GM19452 (cell line): ENCODE measurements around the gene C19orf12.
A peak's percentile ranks its signal among the peaks of the same experiment; 100 is the strongest.
"Not testable (repeated sequence)": the region's sequence is repeated elsewhere in the genome, so short reads cannot be mapped to it uniquely, and the experiment has no call there.

Source experiments
- ATAC-seq: cut with Tn5 transposase; IDR thresholded peaks from one replicate; pipeline ENCODE4 v1.9.1; 2021; ENCODE audit not compliant: unreplicated experiment

C19orf12 gene

DNA sequence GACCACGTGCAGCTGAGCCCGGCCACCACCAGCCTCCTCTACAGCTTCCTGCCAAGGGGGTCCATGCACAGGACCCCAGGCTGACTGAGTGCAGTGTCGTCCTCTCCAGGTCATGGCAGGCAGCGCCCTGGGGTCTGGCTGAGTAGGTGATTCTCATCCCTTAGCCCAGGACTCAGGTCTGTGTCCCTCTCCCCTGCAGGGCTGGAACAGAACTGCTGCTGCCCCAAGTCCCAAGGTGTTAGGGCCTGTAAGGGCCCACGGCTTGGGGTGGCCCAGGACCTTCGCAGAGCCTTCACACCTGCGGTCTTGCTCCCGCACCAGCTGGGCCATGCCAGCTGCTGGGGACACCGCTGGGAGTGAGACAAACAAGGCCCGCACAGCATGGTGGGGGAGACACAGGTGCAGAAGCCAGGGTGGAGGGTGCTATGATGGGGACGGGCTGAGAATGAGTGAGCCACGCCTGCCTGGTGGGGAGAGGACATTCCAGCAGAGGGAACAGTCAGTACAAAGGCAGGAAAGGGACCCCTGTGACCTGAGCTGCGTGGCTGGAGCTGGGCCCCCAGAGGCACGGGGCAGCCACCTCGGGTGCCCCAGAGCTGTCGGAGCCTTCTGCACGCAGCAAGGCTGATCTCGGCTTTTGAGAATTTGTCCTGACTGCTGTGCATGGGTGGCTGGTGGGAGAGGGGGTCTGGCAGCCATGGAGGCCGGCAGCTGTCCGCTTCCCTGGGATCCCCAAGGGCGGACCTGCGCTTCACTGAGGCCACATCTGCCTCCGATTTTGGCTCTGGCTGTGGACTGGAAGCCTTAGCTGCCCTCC lies 37.9 kb downstream of the C19orf12 start:
- no peak for ATAC-seq

DNA sequence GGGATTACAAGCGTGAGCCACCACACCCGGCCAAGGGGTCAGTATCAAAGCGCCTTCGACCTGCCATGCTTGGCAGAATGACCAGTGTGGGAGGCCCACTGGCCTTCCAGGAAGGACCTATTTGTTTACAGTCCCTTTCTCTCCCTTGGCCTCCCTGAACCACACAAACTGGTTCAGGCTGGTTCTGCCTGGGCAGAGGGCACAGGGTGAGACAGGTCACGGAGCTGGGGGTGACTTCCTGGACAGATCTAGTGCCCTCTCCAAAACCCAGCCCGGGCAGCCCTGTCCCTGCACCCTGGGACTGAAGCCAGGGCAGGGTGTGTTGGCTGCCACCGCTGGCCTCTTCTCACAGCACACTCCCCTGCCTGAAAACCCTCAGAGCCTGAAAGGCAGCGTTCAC lies 38.5 kb downstream of the C19orf12 start:
- no peak for ATAC-seq

DNA sequence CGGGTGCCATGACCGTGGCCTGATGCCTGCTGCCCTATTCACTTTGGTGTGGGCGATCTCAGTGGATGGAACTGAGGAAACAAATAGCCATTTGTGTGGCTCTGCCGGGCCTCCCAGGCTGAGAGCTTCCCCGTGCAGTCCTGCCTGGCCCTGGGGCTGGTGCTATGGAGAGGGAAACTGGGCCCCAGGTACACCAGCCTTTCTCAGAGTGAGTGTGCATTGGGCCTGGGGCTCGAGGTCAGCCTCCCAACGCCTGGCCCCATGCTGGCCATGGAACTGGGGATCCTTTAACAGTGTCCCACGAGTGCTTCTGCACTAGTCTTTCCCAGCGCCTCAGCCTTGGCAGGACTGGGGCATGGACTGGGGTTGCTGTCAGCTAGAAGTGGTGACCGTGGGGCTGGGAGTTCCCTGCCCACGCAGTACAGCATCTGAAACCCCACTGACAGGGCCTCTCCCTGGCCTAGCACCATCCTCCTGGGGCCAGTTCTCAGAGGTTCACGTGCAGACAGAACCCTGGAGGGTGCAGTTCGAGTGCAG lies 39.3 kb downstream of the C19orf12 start:
- ATAC-seq = no peak

DNA sequence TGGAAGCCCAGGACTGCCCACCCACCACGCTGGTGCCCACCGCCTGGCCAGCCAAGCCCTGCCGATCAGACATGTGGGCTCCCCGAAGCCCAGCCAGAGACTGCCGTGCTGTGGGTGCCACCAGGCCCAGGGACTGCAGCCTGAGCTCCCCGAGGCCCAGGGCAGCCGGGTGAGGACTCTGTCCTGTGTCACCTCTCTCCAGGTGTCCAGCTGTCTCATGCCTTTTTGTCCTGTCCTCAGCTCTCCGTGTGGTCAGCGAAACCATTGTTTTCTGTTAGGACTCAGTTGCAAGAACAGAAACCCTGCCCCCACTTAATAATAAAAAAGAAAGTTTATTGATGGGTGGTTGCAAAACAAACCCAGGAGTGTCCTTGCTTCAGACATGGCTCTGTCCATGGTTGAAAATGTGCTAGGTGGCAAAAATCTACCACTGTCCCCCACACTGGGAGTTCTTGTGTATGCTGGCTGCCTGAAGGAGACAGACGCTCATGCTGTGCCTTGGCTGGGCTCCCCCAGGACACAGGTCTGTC lies 39.9 kb downstream of the C19orf12 start:
- ATAC-seq = no peak

DNA sequence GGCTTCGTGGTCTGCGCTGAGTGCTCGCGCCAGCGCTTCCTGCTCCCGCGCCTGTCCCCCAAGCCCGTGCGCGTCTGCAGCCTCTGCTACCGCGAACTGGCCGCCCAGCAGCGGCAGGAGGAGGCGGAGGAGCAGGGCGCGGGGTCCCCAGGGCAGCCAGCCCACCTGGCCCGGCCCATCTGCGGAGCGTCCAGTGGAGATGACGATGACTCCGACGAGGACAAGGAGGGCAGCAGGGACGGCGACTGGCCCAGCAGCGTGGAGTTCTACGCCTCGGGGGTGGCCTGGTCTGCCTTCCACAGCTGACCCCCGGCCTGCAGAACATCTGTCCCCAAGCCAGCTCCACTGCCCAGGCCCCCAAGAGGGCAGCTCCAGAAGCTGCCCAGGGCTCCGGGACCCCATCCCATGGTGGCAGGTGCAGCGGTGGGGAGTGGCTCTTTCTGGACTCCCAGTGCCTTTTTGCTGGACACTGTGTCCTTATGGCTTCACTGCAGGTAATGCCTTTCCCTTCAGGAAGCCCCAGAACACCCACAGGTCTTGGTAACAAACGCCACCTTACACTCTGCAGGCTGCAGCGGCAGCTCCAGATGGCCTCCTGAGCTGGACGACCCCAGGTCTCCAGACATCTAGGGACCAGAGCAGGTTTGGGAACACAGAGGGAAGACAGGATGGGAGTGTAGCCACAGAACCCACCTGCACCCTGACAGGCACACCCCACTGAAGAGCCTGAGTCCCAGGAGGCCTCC lies 40.5 kb downstream of the C19orf12 start:
- ATAC-seq = no peak

DNA sequence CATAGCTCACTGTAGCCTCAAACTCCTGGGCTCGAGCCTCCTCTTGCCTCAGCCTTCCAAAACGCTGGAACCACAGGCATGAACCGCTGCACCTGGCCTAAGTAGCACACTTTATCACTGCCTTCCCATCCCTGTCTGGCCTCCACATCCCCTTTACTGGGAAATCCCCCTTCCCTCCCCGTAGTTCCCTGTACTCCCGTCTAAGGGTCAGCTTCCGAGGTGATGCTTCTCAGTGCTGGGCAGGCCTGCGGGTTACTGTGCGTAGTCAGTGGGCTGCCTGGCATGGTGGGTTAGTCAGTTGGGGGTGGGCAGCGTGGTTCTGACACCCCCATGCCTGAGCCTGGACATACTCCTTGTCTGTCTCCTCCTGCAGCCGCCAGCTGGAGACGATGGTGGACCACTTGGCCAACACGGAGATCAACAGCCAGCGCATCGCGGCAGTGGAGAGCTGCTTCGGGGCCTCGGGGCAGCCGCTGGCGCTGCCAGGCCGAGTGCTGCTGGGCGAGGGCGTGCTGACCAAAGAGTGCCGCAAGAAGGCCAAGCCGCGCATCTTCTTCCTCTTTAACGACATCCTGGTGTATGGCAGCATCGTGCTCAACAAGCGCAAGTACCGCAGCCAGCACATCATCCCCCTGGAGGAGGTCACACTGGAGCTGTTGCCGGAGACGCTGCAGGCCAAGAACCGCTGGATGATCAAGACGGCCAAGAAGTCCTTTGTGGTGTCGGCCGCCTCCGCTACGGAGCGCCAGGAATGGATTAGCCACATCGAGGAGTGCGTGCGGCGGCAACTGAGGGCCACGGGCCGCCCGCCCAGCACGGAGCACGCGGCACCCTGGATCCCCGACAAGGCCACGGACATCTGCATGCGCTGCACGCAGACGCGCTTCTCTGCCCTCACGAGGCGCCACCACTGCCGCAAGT lies 41.4 kb downstream of the C19orf12 start:
- ATAC-seq = no peak

DNA sequence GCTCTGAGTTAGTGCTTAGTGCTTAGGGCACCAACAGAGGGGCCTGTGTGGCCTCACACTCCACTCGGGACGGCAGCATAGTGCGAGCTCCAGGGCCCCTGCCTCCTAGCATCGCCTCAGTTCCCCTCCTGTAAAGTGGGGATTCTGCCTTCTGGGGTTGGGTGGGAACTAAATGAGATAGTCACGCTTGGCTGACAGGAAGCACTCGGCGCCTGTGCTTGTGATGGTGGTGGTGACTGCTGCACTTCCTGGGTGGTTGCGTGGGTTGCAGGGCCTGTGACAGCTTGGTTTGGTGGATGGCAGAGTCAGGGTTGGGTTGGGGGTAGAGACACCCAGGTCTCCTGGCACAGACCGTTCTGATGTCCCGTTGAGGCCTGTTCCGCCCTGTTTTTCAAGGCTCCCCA lies 42.1 kb downstream of the C19orf12 start:
- peak; percentile 42 for ATAC-seq

DNA sequence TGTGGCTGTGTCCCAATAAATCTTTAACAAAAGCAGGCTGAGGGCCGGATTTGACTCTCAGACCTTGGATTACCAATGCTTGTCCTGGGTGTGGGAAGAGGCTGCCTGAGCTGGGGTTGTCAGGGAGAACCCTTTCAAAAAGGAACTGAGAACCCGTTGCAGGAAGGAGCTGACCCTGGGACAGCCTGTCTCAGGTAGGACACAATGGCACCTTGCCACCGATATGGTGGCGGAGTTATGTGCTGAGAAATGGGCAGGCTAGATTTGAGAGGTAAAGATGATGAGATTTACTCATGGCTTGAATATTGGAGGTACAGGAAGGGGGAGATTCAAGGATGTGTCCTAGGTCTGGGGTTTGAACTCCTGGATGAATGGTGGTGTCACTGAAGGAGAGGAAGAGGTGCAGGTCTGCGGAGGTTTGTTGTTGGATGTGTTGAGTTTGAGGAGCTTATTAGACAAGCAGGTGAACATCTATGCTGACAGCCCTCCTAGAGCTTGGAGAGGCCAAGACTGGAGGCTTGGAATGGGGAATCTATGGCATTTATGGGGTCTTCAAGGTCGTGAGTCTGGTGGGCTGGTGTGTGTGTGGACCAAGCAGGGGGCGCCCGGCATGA lies 42.6 kb downstream of the C19orf12 start:
- ATAC-seq = no peak

DNA sequence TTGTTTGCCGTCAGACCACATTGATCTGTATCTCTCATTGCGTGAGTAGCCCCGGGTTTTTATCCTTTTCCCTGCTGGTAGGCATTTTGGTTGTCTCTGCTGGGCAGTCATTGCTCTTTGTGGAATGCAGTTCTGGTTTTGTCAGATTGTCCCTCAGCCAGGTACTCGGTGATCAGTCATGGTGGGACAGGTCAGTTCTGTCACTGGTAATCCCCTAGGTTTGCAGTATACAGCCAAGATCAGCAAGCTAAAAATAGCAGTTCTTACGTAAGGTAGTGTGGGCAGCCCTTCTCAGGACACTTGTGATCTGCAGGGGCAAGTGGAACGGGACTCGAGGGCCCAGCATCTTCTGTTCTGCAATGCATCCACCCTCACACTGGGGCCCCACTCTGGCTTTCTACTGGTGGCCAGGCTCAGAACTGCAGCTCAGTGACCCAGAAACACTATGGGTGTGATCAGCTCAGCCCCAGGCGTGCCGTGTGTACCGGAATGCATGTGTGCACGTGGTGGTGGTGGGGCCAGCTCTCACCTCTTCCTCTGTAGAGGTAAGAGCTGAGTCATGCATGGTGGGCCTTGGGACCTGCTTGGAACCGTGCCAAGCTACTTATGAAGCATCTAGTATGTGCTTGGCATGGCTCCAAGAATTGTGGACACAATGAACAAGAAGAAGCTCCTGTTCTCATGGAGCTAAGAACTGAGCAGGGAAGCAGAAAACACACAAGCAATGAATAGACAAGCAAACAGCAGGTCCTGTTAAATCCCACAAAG lies 43.5 kb downstream of the C19orf12 start:
- peak; percentile 74 for ATAC-seq

DNA sequence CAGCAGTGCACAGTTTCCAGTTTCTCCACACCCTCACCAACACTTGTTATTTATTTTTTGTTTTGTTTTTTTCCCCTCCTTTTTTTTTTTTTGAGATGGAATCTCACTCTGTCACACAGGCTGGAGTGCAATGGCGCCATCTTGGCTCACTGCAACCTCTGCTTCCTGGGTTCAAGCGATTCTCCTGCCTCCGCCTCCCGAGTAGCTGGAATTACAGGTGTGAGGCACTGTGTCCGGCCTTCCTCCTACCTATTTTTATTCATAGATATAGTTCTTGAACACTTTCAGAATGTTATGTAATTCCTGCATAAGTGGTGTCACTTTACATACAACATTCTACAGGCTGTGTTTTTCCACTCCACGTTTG lies 44.1 kb downstream of the C19orf12 start:
- not testable (repeated sequence) for ATAC-seq

DNA sequence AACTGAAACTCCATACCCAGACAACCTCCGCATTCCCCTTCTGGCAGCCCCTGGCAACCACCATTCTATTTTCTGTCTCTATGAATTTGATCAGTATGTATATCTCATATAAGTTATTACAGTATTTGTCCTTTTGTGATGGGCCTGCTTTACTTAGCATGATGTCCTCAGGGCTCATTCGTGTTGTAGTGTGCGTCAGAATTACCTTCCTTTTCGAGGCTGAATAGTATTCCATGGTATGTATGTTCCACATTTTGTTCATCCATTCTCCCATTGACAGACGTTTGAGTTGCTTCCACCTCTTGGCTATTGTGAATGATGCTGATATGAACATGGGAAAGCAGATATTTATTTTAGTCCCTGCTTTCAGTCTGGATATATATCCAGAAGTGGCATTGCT lies 44.8 kb downstream of the C19orf12 start:
- ATAC-seq = no peak

DNA sequence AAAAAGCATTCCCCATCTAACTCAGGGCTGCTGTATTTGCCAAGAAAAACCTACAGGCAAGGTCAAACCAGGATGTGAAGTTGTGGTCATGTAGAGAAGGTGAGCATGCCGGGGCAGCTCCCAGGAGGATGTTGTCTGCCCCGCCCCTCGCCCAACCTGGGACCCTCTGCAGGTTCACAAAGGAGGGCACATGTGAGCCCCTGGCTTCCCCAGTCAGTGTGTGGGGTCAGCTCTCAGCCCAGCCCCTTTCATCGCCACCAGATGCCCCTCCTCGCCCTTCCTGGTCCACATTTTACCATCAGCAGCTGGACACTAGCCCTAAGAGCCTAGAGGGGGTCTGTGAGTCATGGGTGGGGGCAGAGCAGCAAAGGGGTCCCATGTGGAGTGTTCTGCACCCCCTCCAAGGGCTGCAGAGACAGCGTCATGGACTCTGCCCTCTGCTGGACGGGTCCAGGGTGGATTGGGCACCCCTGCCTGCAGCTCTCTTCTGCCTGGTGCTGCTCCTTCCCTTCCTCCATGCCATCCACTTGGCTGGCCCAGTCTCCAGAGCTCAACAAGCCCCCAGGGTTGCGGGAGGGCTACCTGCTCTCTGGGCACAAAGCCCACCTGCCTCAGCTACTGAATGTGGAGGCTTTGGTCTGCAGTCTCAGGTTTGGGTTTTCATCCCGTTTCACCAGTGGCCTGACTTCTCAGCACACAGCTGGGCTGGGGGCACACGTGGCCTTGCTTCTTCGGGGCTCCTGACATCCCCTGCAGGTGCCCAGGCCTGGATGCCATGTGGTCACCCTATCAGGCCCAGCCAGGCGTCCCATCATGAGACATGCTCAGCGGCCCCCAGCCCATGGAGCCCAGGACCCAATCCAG lies 46.1 kb downstream of the C19orf12 start:
- ATAC-seq = no peak

DNA sequence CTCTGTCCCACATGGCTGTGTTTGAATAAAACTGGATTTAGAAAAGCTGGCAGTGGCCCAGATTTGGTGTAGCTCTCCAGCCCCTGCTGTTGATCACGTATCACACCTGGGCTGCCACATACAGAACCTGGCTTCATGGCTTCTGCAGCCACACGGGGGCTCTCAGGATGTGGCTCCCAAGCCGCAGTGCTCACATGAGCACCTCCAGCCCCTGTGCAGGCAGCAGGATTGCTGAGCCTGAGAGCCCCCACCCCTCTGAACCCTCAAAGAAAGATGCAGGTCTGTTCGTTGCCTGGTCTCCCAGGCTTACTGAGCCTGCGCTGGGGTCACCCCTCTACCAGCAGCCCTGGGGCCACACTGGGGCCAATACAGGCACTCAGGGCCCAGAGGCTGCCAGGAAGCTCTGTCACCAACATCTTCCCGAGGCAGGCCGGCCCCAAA lies 47.1 kb downstream of the C19orf12 start:
- ATAC-seq = no peak

DNA sequence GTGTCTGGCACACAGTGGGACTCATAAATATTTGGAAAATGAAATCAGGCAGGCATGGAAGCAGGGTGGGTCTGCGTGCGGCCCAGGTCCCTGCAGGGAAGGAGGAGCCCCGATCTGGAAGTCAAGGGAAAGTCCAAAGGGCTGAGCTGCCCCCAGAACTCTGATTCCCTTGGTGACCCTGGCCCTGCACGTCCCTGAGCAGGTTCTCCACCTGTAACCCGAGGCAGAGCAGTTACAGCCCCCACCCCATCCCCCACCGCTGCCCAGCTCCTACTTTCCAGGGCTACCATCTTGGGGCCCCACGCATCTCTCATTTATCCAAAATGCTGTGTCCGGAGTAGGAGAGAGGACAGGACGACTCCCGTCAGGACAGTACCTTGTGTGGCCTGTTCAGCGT lies 47.7 kb downstream of the C19orf12 start:
- ATAC-seq = no peak

DNA sequence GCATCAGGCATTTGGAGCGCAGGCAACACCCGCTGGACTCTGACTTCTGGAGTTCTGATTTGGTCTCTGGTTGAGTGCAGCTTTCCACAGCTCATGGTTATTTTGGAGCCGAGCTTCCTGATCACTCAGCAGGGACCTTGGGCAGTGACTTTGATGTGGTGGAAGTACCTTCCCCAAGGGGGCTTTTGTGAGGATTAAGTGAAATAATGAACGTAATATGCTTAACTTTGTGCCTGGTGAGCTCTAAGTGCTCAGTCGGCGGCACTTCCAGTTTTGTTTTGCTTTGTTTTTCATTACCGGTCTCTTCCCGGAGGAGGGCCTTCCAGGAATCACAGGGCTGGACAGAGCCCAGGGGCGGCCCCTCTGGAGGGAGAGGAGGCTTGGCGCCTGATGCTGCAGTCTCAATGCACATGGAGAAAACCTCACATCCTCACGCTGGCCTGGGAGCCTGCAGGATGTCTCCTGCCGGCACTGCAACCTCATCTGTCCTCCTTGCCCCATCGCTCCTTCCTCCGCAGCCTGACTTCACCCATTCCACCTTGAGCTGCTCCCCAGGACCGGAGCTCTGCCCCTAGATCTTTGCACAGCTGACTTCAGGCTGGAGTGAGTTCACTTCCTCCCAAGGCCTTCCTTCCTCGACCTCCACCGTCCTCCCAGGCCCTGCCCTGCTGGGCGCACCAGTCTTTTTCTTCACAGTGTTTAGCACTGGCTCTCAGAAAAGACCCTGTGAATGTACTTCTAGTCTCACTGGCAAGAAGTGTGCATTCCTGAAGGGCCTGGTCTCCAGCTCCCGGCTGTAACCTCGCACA lies 48.3 kb downstream of the C19orf12 start:
- no peak for ATAC-seq

DNA sequence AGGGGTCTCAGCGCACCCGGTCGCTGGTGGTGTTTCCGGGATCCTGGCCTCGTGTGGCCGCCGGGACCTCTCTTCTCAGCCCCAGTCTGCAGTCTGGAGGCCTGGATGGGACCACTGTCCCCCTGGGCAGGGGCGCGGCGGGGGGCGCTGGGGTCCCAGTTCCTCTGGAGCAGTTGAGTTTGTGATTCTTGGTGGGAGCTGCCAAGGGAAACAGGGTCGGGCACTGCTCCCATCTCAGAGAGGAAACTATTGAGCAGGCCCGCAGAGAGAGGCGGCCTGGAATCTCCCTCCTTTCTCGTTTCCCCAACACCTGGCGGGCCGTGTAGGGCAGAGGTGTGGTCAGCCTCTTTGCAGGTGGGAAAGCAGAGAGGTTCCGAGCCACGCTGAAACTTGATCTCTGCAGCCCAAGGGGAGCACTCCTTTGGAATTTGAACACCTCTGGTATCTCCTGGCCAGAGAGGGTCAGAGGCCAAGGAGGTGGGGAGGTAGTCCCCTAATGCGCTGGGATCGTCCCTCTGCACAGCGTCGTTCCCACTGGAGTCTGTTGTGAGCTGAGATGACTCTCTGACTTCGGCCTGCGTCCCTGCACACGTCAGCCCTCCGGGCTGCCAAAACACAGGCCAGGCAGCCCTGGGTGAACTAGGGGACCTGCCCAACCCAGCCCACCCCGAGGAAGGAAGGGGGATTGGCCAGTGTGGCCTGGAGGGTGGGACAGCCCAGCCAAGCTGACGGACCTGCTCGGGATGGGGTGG lies 49.1 kb downstream of the C19orf12 start:
- no peak for ATAC-seq

DNA sequence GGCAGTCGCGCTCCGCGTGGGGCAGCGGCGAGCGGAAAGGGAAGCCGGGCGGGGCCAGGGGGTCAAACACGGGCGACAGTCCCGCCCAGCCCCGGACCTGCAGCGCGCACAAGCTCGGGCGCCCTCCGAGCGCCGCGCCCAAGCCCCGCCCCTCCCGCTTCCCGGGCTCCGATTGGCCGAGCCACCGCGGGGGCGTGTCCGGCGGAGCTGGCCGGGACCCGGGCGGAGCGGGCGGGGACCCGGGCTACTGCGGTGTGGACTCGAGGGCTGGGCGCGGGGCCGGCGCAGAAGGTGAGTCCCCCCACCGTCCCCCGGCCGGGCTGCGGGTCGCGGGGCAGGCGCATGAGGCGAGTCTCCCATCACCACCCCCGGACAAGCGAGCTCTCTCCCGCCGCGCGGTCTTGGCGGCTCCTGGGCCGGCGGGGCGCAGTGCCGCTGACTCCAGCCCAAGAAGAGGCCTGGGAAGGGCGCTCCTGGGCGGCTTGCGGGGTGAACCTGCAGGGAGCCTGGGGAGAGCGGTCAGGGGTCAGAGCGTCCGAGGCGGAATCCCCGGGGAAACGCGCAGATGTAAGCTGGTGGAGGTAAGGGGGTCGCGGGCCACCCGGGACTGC lies 49.7 kb downstream of the C19orf12 start, which contains the start of gene PLEKHF1:
PLEKHF1 (plus strand) TSS at position 247 of the 611 bp plus-strand sequence. CDS start 8,379 bp downstream, outside the sequence.
- peak; percentile 90 for ATAC-seq
